Measurements from ENCODE around the gene NF1.
A peak's percentile ranks its signal among the peaks of the same experiment; 100 is the strongest.

The NF1 gene

DNA sequence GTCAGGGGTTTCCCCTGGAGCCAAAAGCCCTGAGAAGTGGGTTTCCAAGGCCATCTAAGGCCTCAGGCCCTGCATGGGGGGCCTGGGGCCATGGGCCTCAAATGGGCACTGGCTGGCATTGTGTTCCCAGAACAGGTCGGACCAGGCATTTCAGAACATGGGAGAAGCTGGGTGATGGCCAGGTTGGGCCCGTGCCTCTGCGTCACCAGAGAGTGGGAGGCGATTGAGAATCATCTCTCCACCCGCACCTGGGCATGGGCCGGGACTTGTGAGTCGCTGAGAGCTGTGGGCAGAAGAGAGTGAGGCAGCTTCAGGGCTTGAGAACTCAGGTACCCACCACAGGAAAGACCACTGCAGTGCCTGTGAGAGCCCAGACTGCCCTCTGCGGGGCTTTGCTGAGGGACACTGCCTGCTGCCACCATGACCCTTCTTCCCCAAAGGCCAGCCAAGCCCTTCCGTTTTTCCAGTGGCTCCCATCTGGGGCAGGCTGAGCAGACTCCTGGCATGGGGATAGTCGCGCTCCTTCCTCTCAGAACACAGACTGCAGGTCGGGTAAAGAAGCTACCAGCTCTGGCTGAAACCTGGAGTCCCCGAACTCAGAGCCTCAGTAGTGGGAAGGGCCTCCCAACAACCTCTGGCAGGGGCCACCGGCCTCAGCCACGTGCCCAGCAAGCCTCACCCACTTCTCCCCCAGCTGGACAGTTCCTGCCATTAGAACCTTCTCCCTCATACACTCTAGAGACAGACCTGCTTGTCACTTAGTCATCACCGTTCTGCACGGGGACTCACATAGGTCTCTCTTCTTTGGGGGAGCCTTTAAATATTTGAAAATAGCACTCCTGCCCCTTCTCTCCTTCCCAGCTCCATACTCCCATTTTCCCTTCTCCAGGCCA is 298.3 kb downstream of the NF1 start:
- peaks cover 9 to 50% (median 40%) of the 10 kb centered on the region in 3 experiments for H3K27me3 ChIP-seq (ENCODE audit: control insufficient read depth in 3 of 3, insufficient read depth in 3 of 3, low read depth in 1 of 3, low read length in 3 of 3)
- no peak overlapping the region for H4K8ac ChIP-seq (ENCODE audit: low read depth, low read length)
- no CpG with 5 or more reads among the region's 17 CpGs for WGBS, 2 donors (ENCODE audit: extremely low coverage in 2 of 2, insufficient read length in 2 of 2, insufficient replicate concordance in 1 of 2)
- H2AFZ ChIP-seq (ENCODE audit: low read length) = no peak overlapping the region
- H3K36me3 ChIP-seq (replicated peaks in 1 of 2; ENCODE audit: control insufficient read depth in 2 of 2, insufficient read depth in 2 of 2, low read length in 2 of 2) = no peaks in the 10 kb centered on the region
- H3K18ac ChIP-seq (ENCODE audit: low read length) = no peak overlapping the region
- no peaks in the 10 kb centered on the region for H3K9me3 ChIP-seq (replicated peaks in 1 of 2; ENCODE audit: control insufficient read depth in 2 of 2, insufficient read depth in 1 of 2, low read depth in 1 of 2, low read length in 2 of 2)
- H4K91ac ChIP-seq (ENCODE audit: low read depth, low read length, poor library complexity) = no peak overlapping the region
- no peak overlapping the region for H3K27ac ChIP-seq (replicated peaks; ENCODE audit: low read length)
- H3K23ac ChIP-seq (ENCODE audit: low read depth, low read length, poor library complexity) = no peak overlapping the region
- H3K4me1 ChIP-seq (ENCODE audit: control insufficient read depth in 2 of 2, insufficient read depth in 1 of 2, low read depth in 1 of 2, low read length in 2 of 2) = peaks cover 0 to 3% of the 10 kb centered on the region in 2 donors
- DNase-seq (ENCODE audit: low spot score) = no peak
- no peak overlapping the region for H2BK12ac ChIP-seq (ENCODE audit: low read length)
- no peak overlapping the region for H2BK120ac ChIP-seq (ENCODE audit: low read depth, low read length)
- no peak overlapping the region for H3K9ac ChIP-seq (ENCODE audit: low read depth, low read length, poor library complexity)
- no peak overlapping the region for H3K4ac ChIP-seq (ENCODE audit: low read length)
- H3K79me1 ChIP-seq (ENCODE audit: low read depth, low read length) = no peaks in the 10 kb centered on the region
- H2BK5ac ChIP-seq (ENCODE audit: low read length) = no peak overlapping the region
- no peak overlapping the region for H3K4me2 ChIP-seq (ENCODE audit: insufficient read depth, low read length, poor library complexity, severe bottlenecking)
- H3K14ac ChIP-seq (ENCODE audit: low read length) = no peak overlapping the region
- no peak overlapping the region for H3K4me3 ChIP-seq (ENCODE audit: low read length in 2 of 2)
- H2BK15ac ChIP-seq (ENCODE audit: low read length) = no peak overlapping the region
- H2AK5ac ChIP-seq (ENCODE audit: low read depth, low read length) = no peak overlapping the region

- Histone ChIP-seq H2BK5ac (ENCODE audit: low read length) (no peak overlapping the region), H2BK15ac (ENCODE audit: low read length) (no peak overlapping the region), H2AFZ (ENCODE audit: low read length) (no peak overlapping the region), H3K23ac (ENCODE audit: low read depth, low read length, poor library complexity) (no peak overlapping the region), H2BK120ac (ENCODE audit: low read depth, low read length) (no peak overlapping the region), H4K91ac (ENCODE audit: low read depth, low read length, poor library complexity) (no peak overlapping the region), H2BK12ac (ENCODE audit: low read length) (no peak overlapping the region), H3K9ac (ENCODE audit: low read depth, low read length, poor library complexity) (no peak overlapping the region), H3K36me3 (replicated peaks in 1 of 2; ENCODE audit: control insufficient read depth in 2 of 2, insufficient read depth in 2 of 2, low read length in 2 of 2) (no peaks in the 10 kb centered on the region), H3K4me1 (ENCODE audit: control insufficient read depth in 2 of 2, insufficient read depth in 1 of 2, low read depth in 1 of 2, low read length in 2 of 2) (peaks cover 0 to 3% of the 10 kb centered on the region in 2 donors), H3K4ac (ENCODE audit: low read length) (no peak overlapping the region), H3K79me1 (ENCODE audit: low read depth, low read length) (no peaks in the 10 kb centered on the region), H4K8ac (ENCODE audit: low read depth, low read length) (no peak overlapping the region), H3K14ac (ENCODE audit: low read length) (no peak overlapping the region), H2AK5ac (ENCODE audit: low read depth, low read length) (no peak overlapping the region), H3K9me3 (replicated peaks in 1 of 2; ENCODE audit: control insufficient read depth in 2 of 2, insufficient read depth in 1 of 2, low read depth in 1 of 2, low read length in 2 of 2) (no peaks in the 10 kb centered on the region), H3K4me3 (ENCODE audit: low read length in 2 of 2) (no peak overlapping the region), H3K27ac (replicated peaks; ENCODE audit: low read length) (no peak overlapping the region), H3K27me3 (ENCODE audit: control insufficient read depth in 3 of 3, insufficient read depth in 3 of 3, low read depth in 1 of 3, low read length in 3 of 3) (peaks cover 9 to 56% (median 41%) of the 10 kb centered on the region in 3 experiments), H3K18ac (ENCODE audit: low read length) (no peak overlapping the region), H3K4me2 (ENCODE audit: insufficient read depth, low read length, poor library complexity, severe bottlenecking) (no peak overlapping the region)
- DNase-seq (ENCODE audit: low spot score) = no peak
- no CpG with 5 or more reads among the region's 7 CpGs for WGBS, 2 donors (ENCODE audit: extremely low coverage in 2 of 2, insufficient read length in 2 of 2, insufficient replicate concordance in 1 of 2)
Observed at GRCh38 chr17:31393749-31394146, 299.0 kb downstream of the NF1 start.

GRCh38 chr17:31394544-31394943 is 299.8 kb downstream of the NF1 start:
- no peak overlapping the region for H2BK15ac ChIP-seq (ENCODE audit: low read length)
- H3K23ac ChIP-seq (ENCODE audit: low read depth, low read length, poor library complexity) = no peak overlapping the region
- no peak overlapping the region for H3K27ac ChIP-seq (replicated peaks; ENCODE audit: low read length)
- H3K4me3 ChIP-seq (ENCODE audit: low read length in 2 of 2) = no peak overlapping the region
- no peak overlapping the region for H2BK120ac ChIP-seq (ENCODE audit: low read depth, low read length)
- H2AK5ac ChIP-seq (ENCODE audit: low read depth, low read length) = no peak overlapping the region
- H3K9ac ChIP-seq (ENCODE audit: low read depth, low read length, poor library complexity) = no peak overlapping the region
- no peak overlapping the region for H3K14ac ChIP-seq (ENCODE audit: low read length)
- H3K79me1 ChIP-seq (ENCODE audit: low read depth, low read length) = no peaks in the 10 kb centered on the region
- no peak overlapping the region for H3K4me2 ChIP-seq (ENCODE audit: insufficient read depth, low read length, poor library complexity, severe bottlenecking)
- H2BK5ac ChIP-seq (ENCODE audit: low read length) = no peak overlapping the region
- peak; percentile 72 for DNase-seq (ENCODE audit: low spot score)
- no peak overlapping the region for H4K91ac ChIP-seq (ENCODE audit: low read depth, low read length, poor library complexity)
- H4K8ac ChIP-seq (ENCODE audit: low read depth, low read length) = no peak overlapping the region
- H2AFZ ChIP-seq (ENCODE audit: low read length) = no peak overlapping the region
- no peaks in the 10 kb centered on the region for H3K36me3 ChIP-seq (replicated peaks in 1 of 2; ENCODE audit: control insufficient read depth in 2 of 2, insufficient read depth in 2 of 2, low read length in 2 of 2)
- H3K9me3 ChIP-seq (replicated peaks in 1 of 2; ENCODE audit: control insufficient read depth in 2 of 2, insufficient read depth in 1 of 2, low read depth in 1 of 2, low read length in 2 of 2) = no peaks in the 10 kb centered on the region
- H2BK12ac ChIP-seq (ENCODE audit: low read length) = no peak overlapping the region
- no peak overlapping the region for H3K4ac ChIP-seq (ENCODE audit: low read length)
- H3K27me3 ChIP-seq (ENCODE audit: control insufficient read depth in 3 of 3, insufficient read depth in 3 of 3, low read depth in 1 of 3, low read length in 3 of 3) = peaks cover 9 to 58% (median 40%) of the 10 kb centered on the region in 3 experiments
- WGBS, 2 donors (ENCODE audit: extremely low coverage in 2 of 2, insufficient read length in 2 of 2, insufficient replicate concordance in 1 of 2) = no CpG with 5 or more reads among the region's 11 CpGs
- no peak overlapping the region for H3K18ac ChIP-seq (ENCODE audit: low read length)
- peaks cover 0 to 3% of the 10 kb centered on the region in 2 donors for H3K4me1 ChIP-seq (ENCODE audit: control insufficient read depth in 2 of 2, insufficient read depth in 1 of 2, low read depth in 1 of 2, low read length in 2 of 2)

GRCh38 chr17:31397256-31397939 is 302.6 kb downstream of the NF1 start:
- no peak overlapping the region for H3K27ac ChIP-seq (replicated peaks; ENCODE audit: low read length)
- no peak overlapping the region for H4K8ac ChIP-seq (ENCODE audit: low read depth, low read length)
- no peak for DNase-seq (ENCODE audit: low spot score)
- no peak overlapping the region for H2BK12ac ChIP-seq (ENCODE audit: low read length)
- no peak overlapping the region for H2BK120ac ChIP-seq (ENCODE audit: low read depth, low read length)
- no peak overlapping the region for H2BK15ac ChIP-seq (ENCODE audit: low read length)
- no peak overlapping the region for H4K91ac ChIP-seq (ENCODE audit: low read depth, low read length, poor library complexity)
- no peak overlapping the region for H2BK5ac ChIP-seq (ENCODE audit: low read length)
- no peak overlapping the region for H2AK5ac ChIP-seq (ENCODE audit: low read depth, low read length)
- H3K18ac ChIP-seq (ENCODE audit: low read length) = no peak overlapping the region
- H3K4me2 ChIP-seq (ENCODE audit: insufficient read depth, low read length, poor library complexity, severe bottlenecking) = no peak overlapping the region
- H3K9me3 ChIP-seq (replicated peaks in 1 of 2; ENCODE audit: control insufficient read depth in 2 of 2, insufficient read depth in 1 of 2, low read depth in 1 of 2, low read length in 2 of 2) = no peaks in the 10 kb centered on the region
- H3K36me3 ChIP-seq (replicated peaks in 1 of 2; ENCODE audit: control insufficient read depth in 2 of 2, insufficient read depth in 2 of 2, low read length in 2 of 2) = no peaks in the 10 kb centered on the region
- H3K23ac ChIP-seq (ENCODE audit: low read depth, low read length, poor library complexity) = no peak overlapping the region
- no peak overlapping the region for H2AFZ ChIP-seq (ENCODE audit: low read length)
- peaks cover 0 to 4% of the 10 kb centered on the region in 2 donors for H3K4me1 ChIP-seq (ENCODE audit: control insufficient read depth in 2 of 2, insufficient read depth in 1 of 2, low read depth in 1 of 2, low read length in 2 of 2)
- WGBS, 2 donors (ENCODE audit: extremely low coverage in 2 of 2, insufficient read length in 2 of 2, insufficient replicate concordance in 1 of 2) = no CpG with 5 or more reads among the region's 8 CpGs
- H3K27me3 ChIP-seq (ENCODE audit: control insufficient read depth in 3 of 3, insufficient read depth in 3 of 3, low read depth in 1 of 3, low read length in 3 of 3) = peaks cover 2 to 36% (median 15%) of the 10 kb centered on the region in 3 experiments
- no peak overlapping the region for H3K14ac ChIP-seq (ENCODE audit: low read length)
- H3K4ac ChIP-seq (ENCODE audit: low read length) = no peak overlapping the region
- H3K9ac ChIP-seq (ENCODE audit: low read depth, low read length, poor library complexity) = no peak overlapping the region
- no peak overlapping the region for H3K4me3 ChIP-seq (ENCODE audit: low read length in 2 of 2)
- H3K79me1 ChIP-seq (ENCODE audit: low read depth, low read length) = no peaks in the 10 kb centered on the region
